Endodermal cell (in vitro differentiated cells): ENCODE data around the gene DDO. TPM values are rescaled to one million over a fixed set of nuclear protein-coding genes. Genes with fewer than 3 reads are reported as not detected.
"Not testable (repeated sequence)": the region's sequence is repeated elsewhere in the genome, so short reads cannot be mapped to it uniquely, and the experiment has no call there.

Source experiments
- DNase-seq: peaks from one replicate; pipeline ENCODE4 v3.0.0-alpha.2; 2017
- H3K27ac ChIP-seq: 2 replicates; pipeline ENCODE4 v1.5.1; 2013; ENCODE audit warnings: mild to moderate bottlenecking, low read depth, low read length, moderate library complexity
- H3K27me3 ChIP-seq: 2 replicates; pipeline ENCODE4 v1.6.1; 2013; ENCODE audit warnings: mild to moderate bottlenecking, low read length, moderate library complexity; ENCODE audit not compliant: insufficient read depth, control insufficient read depth, poor library complexity, severe bottlenecking
- H3K36me3 ChIP-seq: 2 replicates; pipeline ENCODE4 v1.7.0; 2013; ENCODE audit warnings: mild to moderate bottlenecking, low read length, moderate library complexity; ENCODE audit not compliant: control insufficient read depth, insufficient read depth
- H3K4me1 ChIP-seq: one replicate; pipeline ENCODE4 v1.7.0; 2013; ENCODE audit warnings: low read length; ENCODE audit not compliant: control insufficient read depth, insufficient read depth
- H3K4me3 ChIP-seq: 2 replicates; pipeline ENCODE4 v1.5.1; 2013; ENCODE audit warnings: mild to moderate bottlenecking, low read length, moderate library complexity
- H3K9ac ChIP-seq: 2 replicates; pipeline ENCODE4 v1.6.1; 2013; ENCODE audit warnings: mild to moderate bottlenecking, low read length, moderate library complexity; ENCODE audit not compliant: poor library complexity, severe bottlenecking; ENCODE audit errors: extremely low read depth
- H3K9me3 ChIP-seq: 2 replicates; pipeline ENCODE4 v1.6.1; 2013; ENCODE audit warnings: mild to moderate bottlenecking, low read length, moderate library complexity; ENCODE audit not compliant: control insufficient read depth
- H3K27ac Mint-ChIP-seq: 2 replicates; pipeline ENCODE4 v1.8.0; 2020; ENCODE audit warnings: mixed read lengths
- H3K27me3 Mint-ChIP-seq: 2 replicates; pipeline ENCODE4 v1.8.0; 2021; ENCODE audit warnings: mild to moderate bottlenecking, mixed read lengths; ENCODE audit not compliant: insufficient read depth
- H3K36me3 Mint-ChIP-seq: 2 replicates; pipeline ENCODE4 v1.8.0; 2020; ENCODE audit warnings: low read depth, mixed read lengths
- H3K4me1 Mint-ChIP-seq: 2 replicates; pipeline ENCODE4 v1.8.0; 2020; ENCODE audit warnings: mixed read lengths
- H3K4me3 Mint-ChIP-seq: 2 replicates; pipeline ENCODE4 v1.8.0; 2020; ENCODE audit warnings: mild to moderate bottlenecking, moderate library complexity, mixed read lengths
- H3K9me3 Mint-ChIP-seq: 2 replicates; pipeline ENCODE4 v1.8.0; 2020; ENCODE audit warnings: mild to moderate bottlenecking, mixed read lengths
- CTCF ChIP-seq: fragments of 200-600 bp; sonication (generic); conservative IDR thresholded peaks from 2 replicates; pipeline ENCODE4 v1.5.0; 2021; ENCODE audit warnings: antibody characterized with exemption, mild to moderate bottlenecking
- WGBS, 2 experiments: methylation state at CpG; one replicate each; pipeline versions ENCODE4 v1.1.5 to v1.1.7; 2013; ENCODE audit warnings: missing lambda C conversion rate in 2 of 2, mixed read lengths in 1 of 2; ENCODE audit not compliant: insufficient coverage in 1 of 2, insufficient read length in 1 of 2; 5-methylcytosine and 5-hydroxymethylcytosine counted together
- total RNA-seq, 2 donors: library from RNA; stranded (reverse); fragmentation: NEBNext Ultra II Directional in 1 of 2; extraction: Animal tissue kit (Norgen Biotek cat#: 25700) in 1 of 2; gene quantifications; 2 replicates in 1 of 2; 3 replicates in 1 of 2; pipeline ENCODE4 v1.2.1, GENCODE V29; 2021

Gene DDO
- total RNA-seq, 2 donors from 2014 or later = not detected

- Mint-ChIP-seq H3K27me3 (no peaks in the 10 kb centered on the region), H3K9me3 (peaks cover 29% of the 10 kb centered on the region), H3K27ac (no peak overlapping the region), H3K4me3 (no peak overlapping the region), H3K4me1 (no peaks in the 10 kb centered on the region), H3K36me3 (peaks cover 2% of the 10 kb centered on the region)
- Histone ChIP-seq H3K27me3 (no peaks in the 10 kb centered on the region), H3K4me3 (no peak overlapping the region), H3K36me3 (no peaks in the 10 kb centered on the region), H3K9ac (no peak overlapping the region), H3K9me3 (peaks cover 34% of the 10 kb centered on the region), H3K27ac (no peak overlapping the region), H3K4me1 (no peaks in the 10 kb centered on the region)
- DNase-seq = no peak
- WGBS, 2 experiments = 78 to 97% methylated on average over 1 to 2 of the region's 2 CpGs
- no peak for TF ChIP-seq CTCF
Measured at GRCh38 chr6:110459137-110459536, 43.8 kb upstream of the DDO start.

- Mint-ChIP-seq H3K4me1 (peaks cover under 1% of the 10 kb centered on the region), H3K9me3 (peaks cover 28% of the 10 kb centered on the region), H3K4me3 (no peak overlapping the region), H3K27me3 (no peaks in the 10 kb centered on the region), H3K27ac (no peak overlapping the region), H3K36me3 (peaks cover 2% of the 10 kb centered on the region)
- no peak overlapping the region for H3K27ac ChIP-seq
- DNase-seq = no peak
- H3K27me3 ChIP-seq = no peaks in the 10 kb centered on the region
- no peaks in the 10 kb centered on the region for H3K36me3 ChIP-seq
- no peaks in the 10 kb centered on the region for H3K4me1 ChIP-seq
- TF ChIP-seq CTCF = no peak
- 97 to 100% methylated on average over 1 of the region's 1 CpG for WGBS, 2 experiments
- peaks cover 34% of the 10 kb centered on the region for H3K9me3 ChIP-seq
- no peak overlapping the region for H3K9ac ChIP-seq
- H3K4me3 ChIP-seq = no peak overlapping the region
Measured at GRCh38 chr6:110458476-110458875, 43.1 kb upstream of the DDO start.

GRCh38 chr6:110457567-110458175 is 42.3 kb upstream of the DDO start:
- not testable (repeated sequence) for H3K4me1 Mint-ChIP-seq, H3K4me3 ChIP-seq, H3K27me3 Mint-ChIP-seq, H3K36me3 Mint-ChIP-seq, H3K4me3 Mint-ChIP-seq, H3K27ac Mint-ChIP-seq, H3K36me3 ChIP-seq, H3K9ac ChIP-seq, H3K27me3 ChIP-seq, H3K27ac ChIP-seq, H3K4me1 ChIP-seq
- peak; percentile 72 for TF ChIP-seq CTCF
- WGBS, 2 experiments = 88 to 100% methylated on average over 6 to 8 of the region's 8 CpGs
- peak; percentile 80 for DNase-seq
- peaks cover 20% of the 10 kb centered on the region for H3K9me3 Mint-ChIP-seq
- H3K9me3 ChIP-seq = peaks cover 27% of the 10 kb centered on the region
